Measurements from ENCODE around the gene LCN9. TPM values are rescaled to one million over a fixed set of nuclear protein-coding genes. Genes with fewer than 3 reads are reported as not detected.

Gene LCN9
- total RNA-seq (2022; extraction: Qiagen RNA extraction; ENCODE audit: low read depth): not detected in 5 replicates

GRCh38 chr9:135662758-135663450, at the start of gene LCN9:
LCN9 (plus strand) TSS chr9:135663309; CDS start chr9:135663322, 13 bp downstream.

GRCh38 chr9:135639196-135639595, 23.9 kb upstream of the LCN9 start, which contains the start of gene GLT6D1:
GLT6D1 (minus strand) TSS chr9:135639540; CDS start chr9:135639187, 353 bp downstream.

GRCh38 chr9:135699440-135699839, 36.3 kb downstream of the LCN9 start, which contains the start of gene SOHLH1:
SOHLH1 (minus strand) TSS chr9:135699481; CDS start chr9:135699467, 14 bp downstream.

GRCh38 chr9:135701959-135702721, 39.0 kb downstream of the LCN9 start, which contains the start of gene KCNT1:
KCNT1 (plus strand) TSS chr9:135702185; CDS start chr9:135702259, 74 bp downstream.

Other genes starting within 250 kb of the LCN9 start
- gene PPP1R26, start 183.5 kb upstream of the LCN9 start, total RNA-seq (2022; extraction: Qiagen RNA extraction; ENCODE audit: low read depth): 14.8 to 19.9 TPM (median 19.3 TPM) in 5 replicates
- gene MRPS2, start 162.6 kb upstream of the LCN9 start, total RNA-seq (2022; extraction: Qiagen RNA extraction; ENCODE audit: low read depth): 107 to 141 TPM (median 131 TPM) in 5 replicates
- gene LCN1, start 141.9 kb upstream of the LCN9 start, total RNA-seq (2022; extraction: Qiagen RNA extraction; ENCODE audit: low read depth): 0.18 TPM in 1 of 5 replicates, not detected in the others
- gene OBP2A, start 117.2 kb upstream of the LCN9 start, total RNA-seq (2022; extraction: Qiagen RNA extraction; ENCODE audit: low read depth): not detected in 5 replicates
- 0.41 to 0.47 TPM (median 0.45 TPM) in 4 of 5 replicates, not detected in the other for gene PAEP, start 101.6 kb upstream of the LCN9 start, total RNA-seq (2022; extraction: Qiagen RNA extraction; ENCODE audit: low read depth)
- gene GLT6D1, start 23.8 kb upstream of the LCN9 start, total RNA-seq (2022; extraction: Qiagen RNA extraction; ENCODE audit: low read depth): not detected in 5 replicates
- 0.10 TPM in 1 of 5 replicates, not detected in the others for gene SOHLH1, start 36.2 kb downstream of the LCN9 start, total RNA-seq (2022; extraction: Qiagen RNA extraction; ENCODE audit: low read depth)
- 0.01 to 0.06 TPM (median 0.05 TPM) in 3 of 5 replicates, not detected in the others for gene KCNT1, start 38.9 kb downstream of the LCN9 start, total RNA-seq (2022; extraction: Qiagen RNA extraction; ENCODE audit: low read depth)
- 17.9 to 24.4 TPM (median 20.2 TPM) in 5 replicates for gene CAMSAP1, start 244.2 kb downstream of the LCN9 start, total RNA-seq (2022; extraction: Qiagen RNA extraction; ENCODE audit: low read depth)

All from A549 treated with GW870086 at 1 μM for 4 hours (cell line).